NCI-H446 (cell line): Measurements from ENCODE around the gene PCDHB4.
"Not testable (repeated sequence)": the region's sequence is repeated elsewhere in the genome, so short reads cannot be mapped to it uniquely, and the experiment has no call there.

Experiments used
- DNase-seq, 2 experiments: peaks; one replicate each; lab custom pipeline; 2025; lab: John Stamatoyannopoulos, UW

Gene PCDHB4

DNA sequence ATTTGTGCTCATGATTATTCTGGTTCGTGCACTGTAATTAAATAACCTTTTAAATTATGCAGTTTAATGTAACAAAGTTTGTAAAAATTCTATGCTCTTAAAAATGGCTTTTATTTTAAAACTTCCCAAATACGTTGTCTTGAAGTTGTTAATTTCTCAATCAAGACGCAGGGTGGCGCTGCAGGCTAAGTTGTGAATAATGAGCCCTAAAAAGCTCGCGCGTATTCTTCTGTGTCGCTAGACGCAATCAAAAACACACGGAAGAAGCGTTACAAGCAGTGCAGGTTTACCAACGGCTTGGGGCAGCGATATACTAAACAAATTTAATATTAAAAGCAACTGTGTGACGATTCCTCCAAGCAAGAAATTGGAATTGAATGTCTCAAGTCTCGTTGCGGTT is at the start of gene PCDHB4:
PCDHB4 (plus strand) TSS at position 256 of the 400 bp plus-strand sequence. CDS start 181 bp downstream, outside the sequence.
- peak; percentile 10 to 33 for DNase-seq

DNA sequence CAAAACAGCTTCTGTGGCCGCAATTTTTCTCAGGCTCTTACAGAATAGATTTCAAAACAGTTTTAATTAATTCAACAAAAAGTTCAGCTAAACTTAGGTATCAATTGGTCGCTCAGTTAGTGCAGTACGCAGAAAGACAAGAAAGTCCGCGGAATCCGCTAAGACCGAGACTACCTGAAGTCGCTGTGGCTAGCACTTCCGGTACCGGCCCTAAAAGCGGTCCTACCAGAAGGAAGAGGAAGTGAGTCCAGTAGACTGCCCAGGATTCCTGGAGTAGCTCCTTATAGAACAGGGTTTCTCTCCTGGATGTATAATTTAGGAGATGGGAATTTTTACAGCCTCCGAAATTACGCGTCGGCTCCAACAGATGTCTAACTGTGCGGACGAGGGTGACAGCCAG is 43.8 kb upstream of the PCDHB4 start:
- DNase-seq: no peak

DNA sequence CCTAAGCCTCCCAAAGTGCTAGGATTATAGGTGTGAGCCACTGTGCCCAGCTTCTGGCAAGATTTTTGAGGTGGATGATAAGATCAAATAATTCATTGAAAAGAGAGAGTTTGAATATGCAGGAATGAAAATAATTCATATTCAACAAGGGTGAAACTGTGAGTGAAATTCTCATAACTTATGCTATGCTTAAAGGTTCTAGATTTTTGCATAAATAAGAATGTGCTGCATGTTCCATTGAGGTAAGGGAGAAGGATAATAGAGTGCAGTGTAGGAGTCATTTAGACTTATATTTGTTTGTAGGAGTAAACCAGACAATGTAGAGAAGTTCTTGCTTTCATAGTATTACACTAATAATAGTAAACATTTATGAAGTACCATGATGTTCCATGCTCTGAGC is 39.4 kb upstream of the PCDHB4 start:
- no peak for DNase-seq

DNA sequence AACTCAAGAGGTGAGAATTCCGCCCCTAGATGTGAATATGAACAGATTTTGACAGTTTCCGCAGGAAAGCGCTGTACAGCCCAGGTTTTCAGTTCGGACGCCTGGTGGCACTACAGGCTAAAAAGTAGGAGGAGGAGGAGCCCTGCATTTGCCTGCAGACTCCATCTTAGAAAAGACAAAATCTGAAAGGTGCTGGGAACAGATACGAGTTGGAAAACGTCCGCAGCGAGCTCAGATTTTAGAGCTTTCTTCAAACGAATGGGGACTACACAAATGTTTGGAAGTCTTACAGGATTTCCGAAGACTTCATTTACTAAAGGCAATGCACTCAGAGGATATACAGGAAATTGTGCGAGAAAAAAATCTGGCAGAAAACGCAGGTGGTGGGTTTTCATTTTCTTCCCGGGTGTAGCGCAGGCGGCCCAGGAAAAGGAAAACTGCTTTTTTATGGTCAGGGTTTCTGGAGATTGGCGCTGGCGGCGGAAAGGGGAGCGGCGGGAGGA is 37.1 kb upstream of the PCDHB4 start:
- peak; percentile 35 to 54 for DNase-seq

DNA sequence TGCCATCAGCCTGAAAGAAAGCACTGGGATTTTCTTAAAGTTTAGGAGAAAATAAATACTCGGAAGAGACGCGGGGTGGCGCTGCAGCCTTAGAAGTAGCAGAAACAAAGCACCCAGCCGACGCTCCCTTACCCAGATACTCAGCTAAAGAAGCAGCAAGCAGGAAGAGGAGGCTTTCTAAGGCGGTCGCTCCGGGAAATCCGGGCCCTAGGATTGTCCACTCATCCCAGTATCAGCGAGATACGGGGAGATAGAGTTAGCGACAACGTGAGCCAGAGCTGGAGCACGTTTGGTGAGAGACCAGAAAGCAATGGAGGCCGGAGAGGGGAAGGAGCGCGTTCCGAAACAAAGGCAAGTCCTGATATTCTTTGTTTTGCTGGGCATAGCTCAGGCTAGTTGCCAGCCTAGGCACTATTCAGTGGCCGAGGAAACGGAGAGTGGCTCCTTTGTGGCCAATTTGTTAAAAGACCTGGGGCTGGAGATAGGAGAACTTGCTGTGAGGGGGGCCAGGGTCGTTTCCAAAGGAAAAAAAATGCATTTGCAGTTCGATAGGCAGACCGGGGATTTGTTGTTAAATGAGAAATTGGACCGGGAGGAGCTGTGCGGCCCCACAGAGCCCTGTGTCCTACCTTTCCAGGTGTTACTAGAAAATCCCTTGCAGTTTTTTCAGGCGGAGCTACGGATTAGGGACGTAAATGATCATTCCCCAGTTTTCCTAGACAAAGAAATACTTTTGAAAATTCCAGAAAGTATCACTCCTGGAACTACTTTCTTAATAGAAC is 26.9 kb upstream of the PCDHB4 start, which contains the start of gene PCDHB2:
PCDHB2 (plus strand) TSS at position 135 of the 782 bp plus-strand sequence; CDS start at position 311, 176 bp downstream.
- DNase-seq: peak; percentile 61 to 85

DNA sequence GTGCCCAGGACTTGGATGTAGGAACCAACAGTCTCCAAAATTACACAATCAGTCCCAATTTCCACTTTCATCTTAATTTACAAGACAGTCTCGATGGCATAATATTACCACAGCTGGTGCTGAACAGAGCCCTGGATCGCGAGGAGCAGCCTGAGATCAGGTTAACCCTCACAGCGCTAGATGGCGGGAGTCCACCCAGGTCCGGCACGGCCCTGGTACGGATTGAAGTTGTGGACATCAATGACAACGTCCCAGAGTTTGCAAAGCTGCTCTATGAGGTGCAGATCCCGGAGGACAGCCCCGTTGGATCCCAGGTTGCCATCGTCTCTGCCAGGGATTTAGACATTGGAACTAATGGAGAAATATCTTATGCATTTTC is 26.4 kb upstream of the PCDHB4 start:
- no peak for DNase-seq

DNA sequence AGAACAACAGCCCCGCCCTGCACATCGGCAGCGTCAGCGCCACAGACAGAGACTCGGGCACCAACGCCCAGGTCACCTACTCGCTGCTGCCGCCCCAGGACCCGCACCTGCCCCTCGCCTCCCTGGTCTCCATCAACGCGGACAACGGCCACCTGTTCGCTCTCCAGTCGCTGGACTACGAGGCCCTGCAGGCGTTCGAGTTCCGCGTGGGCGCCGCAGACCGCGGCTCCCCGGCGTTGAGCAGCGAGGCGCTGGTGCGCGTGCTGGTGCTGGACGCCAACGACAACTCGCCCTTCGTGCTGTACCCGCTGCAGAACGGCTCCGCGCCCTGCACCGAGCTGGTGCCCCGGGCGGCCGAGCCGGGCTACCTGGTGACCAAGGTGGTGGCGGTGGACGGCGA is 25.4 kb upstream of the PCDHB4 start:
- not testable (repeated sequence) for DNase-seq

DNA sequence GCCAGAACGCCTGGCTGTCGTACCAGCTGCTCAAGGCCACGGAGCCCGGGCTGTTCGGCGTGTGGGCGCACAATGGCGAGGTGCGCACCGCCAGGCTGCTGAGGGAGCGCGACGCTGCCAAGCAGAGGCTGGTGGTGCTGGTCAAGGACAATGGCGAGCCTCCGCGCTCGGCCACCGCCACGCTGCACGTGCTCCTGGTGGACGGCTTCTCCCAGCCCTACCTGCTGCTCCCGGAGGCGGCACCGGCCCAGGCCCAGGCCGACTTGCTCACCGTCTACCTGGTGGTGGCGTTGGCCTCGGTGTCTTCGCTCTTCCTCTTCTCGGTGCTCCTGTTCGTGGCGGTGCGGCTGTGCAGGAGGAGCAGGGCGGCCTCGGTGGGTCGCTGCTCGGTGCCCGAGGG is 25.0 kb upstream of the PCDHB4 start:
- not testable (repeated sequence) for DNase-seq

DNA sequence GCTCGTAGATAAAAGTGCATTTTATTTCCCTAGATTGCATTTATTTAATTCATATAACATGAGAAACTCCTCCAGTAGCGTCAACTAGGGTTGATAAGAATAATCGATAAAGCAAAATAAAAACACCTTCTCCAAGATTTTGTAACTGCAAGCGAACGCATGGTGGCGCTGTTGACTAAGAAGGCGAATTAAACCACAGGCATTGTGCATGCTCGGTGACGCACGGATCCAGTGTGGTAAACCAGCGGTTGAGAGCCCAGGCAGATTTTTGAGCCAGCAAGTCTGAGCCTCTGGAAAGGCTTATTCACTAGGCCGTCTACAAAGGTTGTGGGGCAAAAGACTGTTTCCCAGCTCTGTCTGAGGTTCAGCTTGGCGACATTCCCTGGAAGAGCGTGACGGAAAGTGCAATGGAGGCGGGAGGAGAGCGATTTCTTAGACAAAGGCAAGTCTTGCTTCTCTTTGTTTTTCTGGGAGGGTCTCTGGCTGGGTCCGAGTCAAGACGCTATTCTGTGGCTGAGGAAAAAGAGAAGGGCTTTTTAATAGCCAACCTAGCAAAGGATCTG is 21.3 kb upstream of the PCDHB4 start, which contains the start of gene PCDHB3:
PCDHB3 (plus strand) TSS at position 231 of the 563 bp plus-strand sequence; CDS start at position 408, 177 bp downstream.
- DNase-seq: no peak

DNA sequence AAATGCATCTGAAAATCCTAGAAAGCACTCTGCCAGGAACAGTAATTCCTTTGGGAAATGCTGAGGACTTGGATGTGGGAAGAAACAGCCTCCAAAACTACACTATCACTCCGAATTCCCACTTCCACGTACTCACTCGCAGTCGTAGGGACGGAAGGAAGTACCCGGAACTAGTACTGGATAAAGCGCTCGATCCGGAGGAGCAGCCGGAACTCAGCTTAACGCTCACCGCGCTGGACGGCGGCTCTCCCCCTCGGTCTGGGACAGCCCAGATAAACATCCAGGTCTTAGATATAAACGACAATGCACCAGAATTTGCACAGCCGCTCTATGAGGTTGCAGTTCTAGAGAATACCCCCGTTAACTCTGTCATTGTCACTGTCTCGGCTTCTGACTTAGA is 20.6 kb upstream of the PCDHB4 start:
- no peak for DNase-seq

DNA sequence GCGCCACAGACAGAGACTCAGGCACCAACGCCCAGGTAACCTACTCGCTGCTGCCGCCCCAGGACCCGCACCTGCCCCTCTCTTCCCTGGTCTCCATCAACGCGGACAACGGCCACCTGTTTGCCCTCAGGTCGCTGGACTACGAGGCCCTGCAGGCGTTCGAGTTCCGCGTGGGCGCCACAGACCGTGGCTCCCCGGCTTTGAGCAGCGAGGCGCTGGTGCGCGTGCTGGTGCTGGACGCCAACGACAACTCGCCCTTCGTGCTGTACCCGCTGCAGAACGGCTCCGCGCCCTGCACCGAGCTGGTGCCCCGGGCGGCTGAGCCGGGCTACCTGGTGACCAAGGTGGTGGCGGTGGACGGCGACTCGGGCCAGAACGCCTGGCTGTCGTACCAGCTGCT is 19.5 kb upstream of the PCDHB4 start:
- not testable (repeated sequence) for DNase-seq

DNA sequence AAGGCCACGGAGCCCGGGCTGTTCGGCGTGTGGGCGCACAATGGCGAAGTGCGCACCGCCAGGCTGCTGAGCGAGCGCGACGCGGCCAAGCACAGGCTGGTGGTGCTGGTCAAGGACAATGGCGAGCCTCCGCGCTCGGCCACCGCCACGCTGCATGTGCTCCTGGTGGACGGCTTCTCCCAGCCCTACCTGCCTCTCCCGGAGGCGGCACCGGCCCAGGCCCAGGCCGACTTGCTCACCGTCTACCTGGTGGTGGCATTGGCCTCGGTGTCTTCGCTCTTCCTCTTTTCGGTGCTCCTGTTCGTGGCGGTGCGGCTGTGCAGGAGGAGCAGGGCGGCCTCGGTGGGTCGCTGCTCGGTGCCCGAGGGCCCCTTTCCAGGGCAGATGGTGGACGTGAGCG is 19.1 kb upstream of the PCDHB4 start:
- DNase-seq: not testable (repeated sequence)

DNA sequence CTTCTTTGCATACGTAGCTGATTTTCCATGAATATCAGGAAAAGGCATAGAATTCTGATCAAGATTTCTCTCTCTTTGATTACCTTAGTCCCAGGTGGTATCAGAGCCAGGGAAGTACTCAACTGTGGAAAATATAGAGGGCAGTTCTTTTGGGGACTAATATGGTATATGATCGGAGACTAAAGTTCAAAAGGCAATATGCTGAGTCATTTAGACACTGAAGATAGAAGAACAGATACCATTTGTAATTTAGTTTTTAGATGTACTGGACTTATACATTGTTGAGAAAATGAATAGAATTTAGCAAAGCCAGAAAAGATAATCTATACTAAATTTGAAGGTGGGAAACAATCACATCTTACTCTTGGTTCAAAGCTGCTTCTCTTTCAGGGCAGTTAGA is 16.3 kb upstream of the PCDHB4 start:
- DNase-seq: no peak

DNA sequence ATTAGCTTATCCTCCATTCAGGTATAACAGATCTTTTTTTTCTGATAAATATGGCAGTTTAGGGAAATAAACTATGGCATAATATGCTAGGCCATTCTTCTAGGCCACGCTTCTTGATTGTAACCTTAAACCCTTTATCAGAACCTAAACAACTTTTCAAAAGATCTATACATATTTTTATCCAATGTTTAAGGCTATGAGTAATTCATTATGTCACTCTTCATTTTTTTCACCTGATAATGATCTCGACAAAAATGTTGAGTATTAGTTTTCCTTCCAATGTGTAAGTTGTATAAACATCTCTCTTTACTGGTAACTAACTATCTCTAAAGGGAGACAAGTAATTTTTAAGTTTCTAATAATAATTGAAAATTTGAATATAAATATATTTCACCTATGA is 2.4 kb upstream of the PCDHB4 start:
- no peak for DNase-seq

DNA sequence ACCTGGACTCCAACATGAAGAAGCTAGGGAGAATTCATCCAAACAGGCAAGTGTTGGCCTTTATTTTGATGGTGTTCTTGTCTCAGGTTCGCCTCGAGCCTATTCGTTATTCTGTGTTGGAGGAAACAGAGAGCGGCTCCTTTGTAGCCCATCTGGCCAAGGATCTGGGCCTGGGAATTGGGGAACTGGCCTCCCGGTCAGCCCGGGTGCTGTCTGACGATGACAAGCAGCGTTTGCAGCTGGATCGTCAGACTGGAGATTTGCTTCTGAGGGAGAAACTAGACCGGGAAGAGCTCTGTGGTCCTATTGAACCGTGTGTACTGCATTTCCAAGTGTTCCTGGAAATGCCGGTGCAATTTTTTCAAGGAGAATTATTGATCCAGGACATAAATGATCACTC is 367 bp downstream of the PCDHB4 start:
- no peak for DNase-seq

DNA sequence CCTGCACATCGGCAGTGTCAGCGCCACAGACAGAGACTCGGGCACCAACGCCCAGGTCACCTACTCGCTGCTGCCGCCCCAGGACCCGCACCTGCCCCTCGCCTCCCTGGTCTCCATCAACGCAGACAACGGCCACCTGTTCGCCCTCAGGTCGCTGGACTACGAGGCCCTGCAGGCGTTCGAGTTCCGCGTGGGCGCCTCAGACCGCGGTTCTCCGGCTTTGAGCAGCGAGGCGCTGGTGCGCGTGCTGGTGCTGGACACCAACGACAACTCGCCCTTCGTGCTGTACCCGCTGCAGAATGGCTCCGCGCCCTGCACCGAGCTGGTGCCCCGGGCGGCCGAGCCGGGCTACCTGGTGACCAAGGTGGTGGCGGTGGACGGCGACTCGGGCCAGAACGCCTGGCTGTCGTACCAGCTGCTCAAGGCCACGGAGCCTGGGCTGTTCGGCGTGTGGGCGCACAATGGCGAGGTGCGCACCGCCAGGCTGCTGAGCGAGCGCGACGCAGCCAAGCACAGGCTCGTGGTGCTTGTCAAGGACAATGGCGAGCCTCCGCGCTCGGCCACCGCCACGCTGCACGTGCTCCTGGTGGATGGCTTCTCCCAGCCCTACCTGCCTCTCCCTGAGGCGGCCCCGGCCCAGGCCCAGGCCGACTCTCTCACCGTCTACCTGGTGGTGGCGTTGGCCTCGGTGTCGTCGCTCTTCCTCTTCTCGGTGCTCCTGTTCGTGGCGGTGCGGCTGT is 1.9 kb downstream of the PCDHB4 start:
- not testable (repeated sequence) for DNase-seq

DNA sequence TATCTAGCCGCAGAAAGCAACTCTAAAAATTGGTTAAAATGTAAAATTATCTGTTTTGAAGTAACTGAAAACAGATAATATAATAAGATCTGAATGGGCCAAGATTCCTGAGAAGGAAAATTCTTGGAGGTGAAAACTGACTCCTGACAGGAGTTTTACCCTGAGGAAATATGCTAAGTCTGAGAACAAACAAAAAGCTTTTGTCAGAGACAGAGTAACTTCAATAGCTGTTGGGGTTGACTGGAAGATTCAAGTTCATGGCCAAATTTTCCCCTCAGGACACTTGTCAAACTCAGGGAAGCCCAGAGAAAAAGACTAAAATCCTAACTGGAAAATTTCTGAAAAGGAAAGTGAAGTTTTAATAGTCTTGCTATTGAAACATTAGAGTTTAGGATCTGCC is 5.7 kb downstream of the PCDHB4 start:
- no peak for DNase-seq

DNA sequence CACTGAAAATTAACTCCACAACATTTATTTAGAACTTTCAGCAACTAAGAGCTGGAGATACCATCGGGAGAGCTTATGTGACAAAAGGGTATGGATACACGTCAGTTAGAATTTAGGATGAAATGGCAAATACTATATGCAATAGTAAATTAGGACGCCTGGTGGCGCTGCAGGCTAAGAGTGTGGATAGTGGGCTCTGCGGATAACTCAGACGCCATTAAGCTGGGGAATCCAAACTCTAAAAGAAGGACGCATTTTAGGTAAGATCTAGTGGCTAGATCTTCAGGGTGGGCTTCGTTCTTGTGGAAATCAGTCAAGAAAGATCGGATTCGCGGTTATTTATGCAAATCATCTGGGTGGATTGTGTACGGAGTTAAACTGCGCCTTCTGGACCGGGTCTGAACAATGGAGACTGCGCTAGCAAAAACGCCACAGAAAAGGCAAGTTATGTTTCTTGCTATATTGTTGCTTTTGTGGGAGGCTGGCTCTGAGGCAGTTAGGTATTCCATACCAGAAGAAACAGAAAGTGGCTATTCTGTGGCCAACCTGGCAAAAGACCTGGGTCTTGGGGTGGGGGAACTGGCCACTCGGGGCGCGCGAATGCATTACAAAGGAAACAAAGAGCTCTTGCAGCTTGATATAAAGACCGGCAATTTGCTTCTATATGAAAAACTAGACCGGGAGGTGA is 13.6 kb downstream of the PCDHB4 start, which contains the start of gene PCDHB5:
PCDHB5 (plus strand) TSS at position 177 of the 688 bp plus-strand sequence; CDS start at position 406, 229 bp downstream.
- DNase-seq: peak; percentile 44 to 80

DNA sequence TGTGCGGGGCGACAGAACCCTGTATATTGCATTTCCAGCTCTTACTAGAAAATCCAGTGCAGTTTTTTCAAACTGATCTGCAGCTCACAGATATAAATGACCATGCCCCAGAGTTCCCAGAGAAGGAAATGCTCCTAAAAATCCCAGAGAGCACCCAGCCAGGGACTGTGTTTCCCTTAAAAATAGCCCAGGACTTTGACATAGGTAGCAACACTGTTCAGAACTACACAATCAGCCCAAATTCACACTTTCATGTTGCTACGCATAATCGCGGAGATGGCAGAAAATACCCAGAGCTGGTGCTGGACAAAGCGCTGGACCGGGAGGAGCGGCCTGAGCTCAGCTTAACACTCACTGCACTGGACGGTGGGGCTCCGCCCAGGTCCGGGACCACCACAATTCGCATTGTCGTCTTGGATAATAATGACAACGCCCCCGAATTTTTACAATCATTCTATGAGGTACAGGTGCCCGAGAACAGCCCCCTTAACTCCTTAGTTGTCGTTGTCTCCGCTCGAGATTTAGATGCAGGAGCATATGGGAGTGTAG is 14.2 kb downstream of the PCDHB4 start:
- DNase-seq: no peak

DNA sequence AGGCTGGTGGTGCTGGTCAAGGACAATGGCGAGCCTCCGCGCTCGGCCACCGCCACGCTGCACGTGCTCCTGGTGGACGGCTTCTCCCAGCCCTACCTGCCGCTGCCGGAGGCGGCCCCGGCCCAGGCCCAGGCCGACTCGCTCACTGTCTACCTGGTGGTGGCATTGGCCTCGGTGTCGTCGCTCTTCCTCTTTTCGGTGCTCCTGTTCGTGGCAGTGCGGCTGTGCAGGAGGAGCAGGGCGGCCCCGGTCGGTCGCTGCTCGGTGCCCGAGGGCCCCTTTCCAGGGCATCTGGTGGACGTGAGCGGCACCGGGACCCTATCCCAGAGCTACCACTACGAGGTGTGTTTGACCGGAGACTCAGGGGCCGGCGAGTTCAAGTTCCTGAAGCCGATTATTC is 15.7 kb downstream of the PCDHB4 start:
- DNase-seq: not testable (repeated sequence)

DNA sequence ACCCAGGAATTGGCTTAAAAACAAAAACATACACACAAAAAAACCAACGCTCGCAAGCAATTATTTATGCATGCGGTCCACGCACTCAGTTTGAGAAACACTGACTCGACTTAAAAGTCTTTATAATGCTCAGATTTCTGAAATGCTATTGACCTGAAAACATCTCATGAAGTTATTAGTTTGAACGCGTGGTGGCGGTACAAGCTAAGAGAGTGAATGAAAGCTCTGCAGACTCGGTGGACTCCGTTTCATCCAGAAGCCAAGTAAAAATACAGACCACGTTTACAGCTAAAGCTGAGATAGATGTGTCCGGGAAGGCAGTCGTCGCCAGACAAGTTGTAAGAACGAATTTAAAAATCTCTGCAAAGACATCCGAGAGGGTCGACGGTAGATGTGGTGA is 28.2 kb downstream of the PCDHB4 start, which contains the start of gene PCDHB6:
PCDHB6 (plus strand) TSS at position 246 of the 400 bp plus-strand sequence. CDS start 201 bp downstream, outside the sequence.
- peak; percentile 2 to 57 for DNase-seq
